Measurements from ENCODE around the gene TC2N.

TC2N gene

GRCh38 chr14:91867316-91867988, at the start of gene TC2N:
Gene TC2N, minus strand, starts transcription at chr14:91867536. Its CDS starts 53,767 bp downstream, at chr14:91813769.
- DNase-seq: no peak
- Histone ChIP-seq H3K4me2 (ENCODE audit: low read depth, low read length) (peak within 1 kb of the TSS; percentile 32; the same call in 1 of the 2 replicates), H3K27ac (ENCODE audit: low read length) (no peak within 1 kb of the TSS), H3K36me3 (replicated peaks; ENCODE audit: insufficient read depth, low read length) (no peaks in the 10 kb centered on the region), H3F3A (ENCODE audit: insufficient read depth, low read length) (peaks cover 7% of the 10 kb centered on the region; the same call in 1 of the 2 replicates), H3K4me1 (ENCODE audit: low read length) (peaks cover 11% of the 10 kb centered on the region; the same call in 1 of the 2 replicates), H3K9me2 (replicated peaks; ENCODE audit: insufficient read depth, low read length) (no peaks in the 10 kb centered on the region), H3K79me2 (ENCODE audit: low read length) (no peaks in the 10 kb centered on the region), H3K9me3 (replicated peaks; ENCODE audit: insufficient read depth, low read length) (no peaks in the 10 kb centered on the region), H3K27me3 (replicated peaks; ENCODE audit: insufficient read depth, low read length) (no peaks in the 10 kb centered on the region; the same call in 1 of the 2 replicates), H4K20me1 (ENCODE audit: insufficient read depth, low read length) (no peaks in the 10 kb centered on the region), H2AFZ (ENCODE audit: low read length) (no peak within 1 kb of the TSS), H3K9ac (ENCODE audit: low read length) (no peak within 1 kb of the TSS), H3K4me3 (ENCODE audit: low read length) (no peak within 1 kb of the TSS)
- no peak for TF ChIP-seq CTCF (IDR thresholded peaks at IDR 0.05; ENCODE audit: low read length)
- no peak for TF ChIP-seq EZH2 (optimal IDR thresholded peaks at IDR 0.05; ENCODE audit: low read depth, low read length)
- no peak for TF ChIP-seq EZH2phosphoT487 (IDR thresholded peaks at IDR 0.05; ENCODE audit: low read length)

- H2AFZ ChIP-seq (ENCODE audit: low read length): no peak overlapping the region
- no peaks in the 10 kb centered on the region for H3K36me3 ChIP-seq (replicated peaks; ENCODE audit: insufficient read depth, low read length)
- no peaks in the 10 kb centered on the region for H4K20me1 ChIP-seq (ENCODE audit: insufficient read depth, low read length)
- H3K27me3 ChIP-seq (replicated peaks; ENCODE audit: insufficient read depth, low read length): no peaks in the 10 kb centered on the region
- TF ChIP-seq EZH2 (optimal IDR thresholded peaks at IDR 0.05; ENCODE audit: low read depth, low read length) (no peak), CTCF (IDR thresholded peaks at IDR 0.05; ENCODE audit: low read length) (no peak), EZH2phosphoT487 (IDR thresholded peaks at IDR 0.05; ENCODE audit: low read length) (no peak)
- H3K4me2 ChIP-seq (ENCODE audit: low read depth, low read length): no peak overlapping the region
- H3K9me2 ChIP-seq (replicated peaks; ENCODE audit: insufficient read depth, low read length): no peaks in the 10 kb centered on the region
- H3K4me1 ChIP-seq (ENCODE audit: low read length): no peaks in the 10 kb centered on the region
- H3K4me3 ChIP-seq (ENCODE audit: low read length): no peak overlapping the region
- no peak for DNase-seq
- no peak overlapping the region for H3K9ac ChIP-seq (ENCODE audit: low read length)
- H3K27ac ChIP-seq (ENCODE audit: low read length): no peak overlapping the region
- H3K9me3 ChIP-seq (replicated peaks; ENCODE audit: insufficient read depth, low read length): no peaks in the 10 kb centered on the region
- no peaks in the 10 kb centered on the region for H3K79me2 ChIP-seq (ENCODE audit: low read length)
- H3F3A ChIP-seq (ENCODE audit: insufficient read depth, low read length): no peaks in the 10 kb centered on the region
Measured at GRCh38 chr14:91912035-91912434, 44.7 kb upstream of the TC2N start.

- Histone ChIP-seq H3K27ac (ENCODE audit: low read length) (no peak overlapping the region), H3K36me3 (replicated peaks; ENCODE audit: insufficient read depth, low read length) (no peaks in the 10 kb centered on the region), H3K9me3 (replicated peaks; ENCODE audit: insufficient read depth, low read length) (no peaks in the 10 kb centered on the region), H4K20me1 (ENCODE audit: insufficient read depth, low read length) (no peaks in the 10 kb centered on the region), H3K4me1 (ENCODE audit: low read length) (no peaks in the 10 kb centered on the region), H3K4me3 (ENCODE audit: low read length) (no peak overlapping the region), H3F3A (ENCODE audit: insufficient read depth, low read length) (no peaks in the 10 kb centered on the region), H3K9ac (ENCODE audit: low read length) (no peak overlapping the region), H2AFZ (ENCODE audit: low read length) (no peak overlapping the region), H3K27me3 (replicated peaks; ENCODE audit: insufficient read depth, low read length) (no peaks in the 10 kb centered on the region), H3K4me2 (ENCODE audit: low read depth, low read length) (no peak overlapping the region), H3K79me2 (ENCODE audit: low read length) (no peaks in the 10 kb centered on the region), H3K9me2 (replicated peaks; ENCODE audit: insufficient read depth, low read length) (no peaks in the 10 kb centered on the region)
- no peak for TF ChIP-seq EZH2 (optimal IDR thresholded peaks at IDR 0.05; ENCODE audit: low read depth, low read length)
- TF ChIP-seq CTCF (IDR thresholded peaks at IDR 0.05; ENCODE audit: low read length): 0 out of 2 replicates have a peak, but pooled peaks have one; percentile 13
- TF ChIP-seq EZH2phosphoT487 (IDR thresholded peaks at IDR 0.05; ENCODE audit: low read length): no peak
- peak; percentile 7 for DNase-seq
Measured at GRCh38 chr14:91911474-91912032, 44.2 kb upstream of the TC2N start.

Data from MM.1S (cell line).